Gastroesophageal sphincter (tissue), 4 donors: Measurements from ENCODE around the gene LMAN1L. TPM values are rescaled to one million over a fixed set of nuclear protein-coding genes. Genes with fewer than 3 reads are reported as not detected.
A peak's percentile ranks its signal among the peaks of the same experiment; 100 is the strongest.

Experiments
- ATAC-seq: fragments of 150-250 bp; one replicate; pipeline ENCODE4 v1.9.1; 2016; ENCODE audit warnings: mild to moderate bottlenecking, moderate library complexity
- H3K27ac ChIP-seq, 4 donors: fragments of 200-600 bp; sonication (generic) in 3 of 4; 1 replicate in 3 of 4; 2 replicates in 1 of 4; pipeline ENCODE4 v1.5.1; 2016 to 2019
- H3K27me3 ChIP-seq: fragments of 200-600 bp; sonication (generic); one replicate; pipeline ENCODE4 v1.5.1; 2019
- H3K36me3 ChIP-seq, 2 donors: fragments of 200-600 bp; sonication (generic); one replicate each; pipeline ENCODE4 v1.5.1; 2019; ENCODE audit warnings: control low read depth in 1 of 2
- H3K4me1 ChIP-seq, 3 donors: fragments of 200-600 bp; sonication (generic); 1 replicate in 2 of 3; 2 replicates in 1 of 3; pipeline ENCODE4 v1.5.1; 2016 to 2019; ENCODE audit warnings: control low read depth in 2 of 3
- H3K4me3 ChIP-seq, 2 donors: fragments of 200-600 bp; sonication (generic); one replicate each; pipeline ENCODE4 v1.5.1; 2019; ENCODE audit warnings: mild to moderate bottlenecking in 1 of 2, moderate library complexity in 1 of 2
- H3K9me3 ChIP-seq, 3 donors: fragments of 200-600 bp; sonication (generic); one replicate each; pipeline ENCODE4 v1.5.1; 2017 to 2019; ENCODE audit warnings: control low read depth in 2 of 3
- CTCF ChIP-seq, 4 experiments: fragments of 200-600 bp in 2 of 4; fragments of 450-650 bp in 2 of 4; sonication (generic) in 1 of 4; IDR thresholded peaks; one replicate each; pipeline ENCODE4 v1.5.1; 2017 to 2019; ENCODE audit warnings: antibody characterized with exemption in 4 of 4, mild to moderate bottlenecking in 2 of 4, moderate library complexity in 2 of 4
- EP300 ChIP-seq: sonication (generic); formaldehyde crosslinking; IDR thresholded peaks from one replicate; pipeline ENCODE4 v1.6.1; 2017; ENCODE audit warnings: antibody characterized with exemption, mild to moderate bottlenecking
- POLR2A ChIP-seq, 2 donors: fragments of 450-650 bp; IDR thresholded peaks; one replicate each; pipeline ENCODE4 v1.6.1; 2017; ENCODE audit warnings: antibody characterized with exemption in 2 of 2, mild to moderate bottlenecking in 2 of 2, moderate library complexity in 1 of 2
- POLR2AphosphoS5 ChIP-seq: sonication (generic); formaldehyde crosslinking; IDR thresholded peaks from one replicate; pipeline ENCODE4 v1.6.1; 2017; ENCODE audit warnings: antibody characterized with exemption
- WGBS, 2 donors: methylation state at CpG; one replicate each; pipeline ENCODE4 v1.1.5; 2018; ENCODE audit warnings: low coverage in 1 of 2; 5-methylcytosine and 5-hydroxymethylcytosine counted together
- total RNA-seq, 4 donors: library from RNA; depleted of rRNA; stranded (reverse); fragments of >200 nt; gene quantifications; one replicate each; pipeline ENCODE4 v1.1.0, GENCODE V29; 2016

The LMAN1L gene
- total RNA-seq, 4 donors from 2014 or later, result 0.27 TPM; not detected in 3

GRCh38 chr15:74838746-74839525, 26.3 kb downstream of the LMAN1L start:
- WGBS, 2 donors, result 90% methylated on average over 2 of the region's 11 CpGs; no CpG with 5 or more reads in 1 of the 2 donors
- H3K9me3 ChIP-seq, result no peaks in the 10 kb centered on the region
- peaks cover 0 to 61% of the 10 kb centered on the region in 2 donors for H3K36me3 ChIP-seq
- no peak overlapping the region for H3K27ac ChIP-seq
- H3K4me1 ChIP-seq, result peaks cover 0 to 31% (median 19%) of the 10 kb centered on the region in 3 donors
- H3K4me3 ChIP-seq, result no peak overlapping the region
- H3K27me3 ChIP-seq, result no peaks in the 10 kb centered on the region
- no peak for TF ChIP-seq EP300
- no peak for ATAC-seq

- TF ChIP-seq CTCF (IDR thresholded peaks at IDR 0.05) (no peak), POLR2AphosphoS5 (no peak), POLR2A (IDR thresholded peaks at IDR 0.05) (no peak), EP300 (no peak)
- H3K36me3 ChIP-seq, result peaks cover 0 to 66% of the 10 kb centered on the region in 2 donors
- peaks cover 0 to 35% (median 21%) of the 10 kb centered on the region in 3 donors for H3K4me1 ChIP-seq
- H3K27me3 ChIP-seq, result no peaks in the 10 kb centered on the region
- H3K27ac ChIP-seq, result no peak overlapping the region
- WGBS, 2 donors, result 63% methylated on average over 5 of the region's 31 CpGs; no CpG with 5 or more reads in 1 of the 2 donors
- no peaks in the 10 kb centered on the region for H3K9me3 ChIP-seq
- ATAC-seq, result no peak
- H3K4me3 ChIP-seq, result no peak overlapping the region
These were observed 27.1 kb downstream of the LMAN1L start for GRCh38 chr15:74839526-74840395.

GRCh38 chr15:74840851-74841775, 28.5 kb downstream of the LMAN1L start:
- Histone ChIP-seq H3K27me3 (no peaks in the 10 kb centered on the region), H3K4me3 (no peak overlapping the region), H3K27ac (no peak overlapping the region), H3K9me3 (no peaks in the 10 kb centered on the region), H3K4me1 (peaks cover 0 to 35% (median 21%) of the 10 kb centered on the region in 3 donors), H3K36me3 (peaks cover 0 to 71% of the 10 kb centered on the region in 2 donors)
- no peak for ATAC-seq
- no peak for TF ChIP-seq POLR2A (IDR thresholded peaks at IDR 0.05)
- 91% methylated on average over 9 of the region's 9 CpGs; no CpG with 5 or more reads in 1 of the 2 donors for WGBS, 2 donors

- no peaks in the 10 kb centered on the region for H3K27me3 ChIP-seq
- peak overlapping the region in 1 of 4 donors; percentile 87 for H3K27ac ChIP-seq
- peak overlapping the region; percentile 88 to 98 for H3K4me3 ChIP-seq
- H3K4me1 ChIP-seq, result peaks cover 0 to 35% (median 21%) of the 10 kb centered on the region in 3 donors
- H3K9me3 ChIP-seq, result no peaks in the 10 kb centered on the region
- WGBS, 2 donors, result 88 to 94% methylated on average over 3 to 6 of the region's 14 CpGs
- peaks cover 0 to 72% of the 10 kb centered on the region in 2 donors for H3K36me3 ChIP-seq
- no peak for ATAC-seq
- TF ChIP-seq POLR2A (IDR thresholded peaks at IDR 0.05) (no peak), EP300 (no peak), CTCF (IDR thresholded peaks at IDR 0.05) (no peak), POLR2AphosphoS5 (no peak)
These were observed 29.3 kb downstream of the LMAN1L start for GRCh38 chr15:74841891-74842373.

GRCh38 chr15:74842581-74843444, 30.2 kb downstream of the LMAN1L start, which contains the start of gene ULK3:
Gene ULK3 (minus strand): TSS chr15:74843156. CDS start chr15:74843105, 51 bp downstream.
- Histone ChIP-seq H3K9me3 (no peaks in the 10 kb centered on the region), H3K4me1 (peaks cover 0 to 43% (median 21%) of the 10 kb centered on the region in 3 donors), H3K27ac (peak within 1 kb of the TSS; percentile 29 to 95 (median 88)), H3K36me3 (peaks cover 0 to 72% of the 10 kb centered on the region in 2 donors), H3K4me3 (peak within 1 kb of the TSS; percentile 88 to 98), H3K27me3 (no peaks in the 10 kb centered on the region)
- 0 to 2% methylated on average over 1 to 11 of the region's 84 CpGs for WGBS, 2 donors
- ATAC-seq, result peak; percentile 94
- TF ChIP-seq EP300, result no peak
- peak; percentile 50 to 82 for TF ChIP-seq POLR2A (IDR thresholded peaks at IDR 0.05)
- peak in 3 of 4 experiments; percentile 79 to 96 (median 91) for TF ChIP-seq CTCF (IDR thresholded peaks at IDR 0.05)
- TF ChIP-seq POLR2AphosphoS5, result peak; percentile 63
